Measurements from ENCODE around the gene TRIM69.

DNA sequence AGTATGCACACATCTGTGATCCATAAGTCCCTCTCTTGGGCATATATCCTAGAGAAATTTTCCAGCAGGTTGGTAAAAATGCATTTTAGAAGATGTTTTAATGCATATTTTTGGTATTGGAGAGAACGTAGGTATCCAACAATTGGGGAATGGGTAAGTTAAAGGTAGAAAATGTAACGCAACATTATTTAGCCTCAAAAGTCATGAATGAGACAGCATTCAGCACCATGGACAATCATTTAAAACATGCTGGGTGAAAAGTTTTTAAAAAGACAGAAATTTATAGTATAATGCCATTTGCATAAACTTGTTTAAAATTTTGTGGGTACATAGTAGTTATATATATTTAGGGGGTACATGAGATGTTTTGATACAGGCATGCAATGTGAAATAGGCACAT lies 43.4 kb downstream of the TRIM69 start:
- TF ChIP-seq, protein P1, sequence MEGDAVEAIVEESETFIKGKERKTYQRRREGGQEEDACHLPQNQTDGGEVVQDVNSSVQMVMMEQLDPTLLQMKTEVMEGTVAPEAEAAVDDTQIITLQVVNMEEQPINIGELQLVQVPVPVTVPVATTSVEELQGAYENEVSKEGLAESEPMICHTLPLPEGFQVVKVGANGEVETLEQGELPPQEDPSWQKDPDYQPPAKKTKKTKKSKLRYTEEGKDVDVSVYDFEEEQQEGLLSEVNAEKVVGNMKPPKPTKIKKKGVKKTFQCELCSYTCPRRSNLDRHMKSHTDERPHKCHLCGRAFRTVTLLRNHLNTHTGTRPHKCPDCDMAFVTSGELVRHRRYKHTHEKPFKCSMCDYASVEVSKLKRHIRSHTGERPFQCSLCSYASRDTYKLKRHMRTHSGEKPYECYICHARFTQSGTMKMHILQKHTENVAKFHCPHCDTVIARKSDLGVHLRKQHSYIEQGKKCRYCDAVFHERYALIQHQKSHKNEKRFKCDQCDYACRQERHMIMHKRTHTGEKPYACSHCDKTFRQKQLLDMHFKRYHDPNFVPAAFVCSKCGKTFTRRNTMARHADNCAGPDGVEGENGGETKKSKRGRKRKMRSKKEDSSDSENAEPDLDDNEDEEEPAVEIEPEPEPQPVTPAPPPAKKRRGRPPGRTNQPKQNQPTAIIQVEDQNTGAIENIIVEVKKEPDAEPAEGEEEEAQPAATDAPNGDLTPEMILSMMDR (IDR thresholded peaks at IDR 0.05), result no peak
- TF ChIP-seq EP300 (IDR thresholded peaks at IDR 0.05), result no peak
- TF ChIP-seq POLR2A (IDR thresholded peaks at IDR 0.05), result no peak
